Adrenal gland (tissue), 5 donors: ENCODE data around the gene P2RY8.
A peak's percentile ranks its signal among the peaks of the same experiment; 100 is the strongest.

Experiments
- POLR2A ChIP-seq, 2 donors: fragments of 450-650 bp; IDR thresholded peaks; one replicate each; pipeline ENCODE4 v1.6.1; 2017; ENCODE audit warnings: antibody characterized with exemption in 2 of 2, mild to moderate bottlenecking in 2 of 2, moderate library complexity in 1 of 2
- TF ChIP-seq, protein P1 (sequence below), 6 experiments: fragments of 450-650 bp in 4 of 6; fragments of 200-600 bp in 2 of 6; sonication (generic) in 1 of 6; IDR thresholded peaks; 1 replicate in 5 of 6; 2 replicates in 1 of 6; pipeline versions ENCODE4 v1.5.1 to v1.8.0; 2016 to 2021; ENCODE audit warnings: antibody characterized with exemption in 6 of 6, mild to moderate bottlenecking in 2 of 6, moderate library complexity in 1 of 6
- donor health status: DM: no; HTN: no; CAD: no.

DNA sequence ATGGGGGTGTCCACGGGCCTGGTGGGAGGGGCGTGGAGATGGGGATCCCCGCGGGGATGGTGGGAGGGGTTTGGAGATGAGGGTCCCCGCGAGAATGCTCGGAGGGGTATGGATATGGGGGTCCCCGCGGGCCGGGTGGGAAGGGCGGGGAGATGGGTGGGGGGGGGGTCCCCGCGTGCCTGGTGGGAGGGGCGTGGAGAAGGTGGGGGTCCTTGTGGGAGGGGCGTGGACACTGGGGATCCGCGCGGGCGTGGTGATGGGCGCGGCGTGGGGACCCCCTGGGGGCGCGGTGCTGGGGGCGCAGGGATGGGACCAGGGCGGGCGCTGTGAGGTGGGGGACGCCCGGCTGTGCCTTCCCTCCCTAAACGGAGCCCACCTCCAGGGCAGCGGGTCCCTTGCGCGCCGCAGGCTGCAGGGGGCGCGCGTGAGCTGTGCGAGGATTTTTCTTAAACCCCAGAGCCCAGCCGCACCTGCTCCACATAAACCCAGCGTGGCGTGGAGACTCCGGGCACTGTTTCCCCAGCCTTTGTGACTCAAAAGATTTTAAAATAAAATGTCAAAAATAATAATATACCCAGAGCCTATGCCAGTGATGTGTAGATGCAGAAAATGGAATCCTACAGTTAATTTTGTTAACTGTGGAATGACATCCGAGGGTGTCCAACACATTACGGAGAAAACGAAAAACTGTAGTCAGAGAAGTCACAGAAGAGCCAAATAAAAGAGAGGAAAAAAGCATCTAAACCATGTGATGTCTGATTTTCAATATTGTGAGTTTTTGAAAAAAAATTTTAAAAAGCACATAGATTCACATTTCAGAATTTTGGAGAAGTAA, 82.8 kb downstream of the P2RY8 start:
- TF ChIP-seq, protein P1, sequence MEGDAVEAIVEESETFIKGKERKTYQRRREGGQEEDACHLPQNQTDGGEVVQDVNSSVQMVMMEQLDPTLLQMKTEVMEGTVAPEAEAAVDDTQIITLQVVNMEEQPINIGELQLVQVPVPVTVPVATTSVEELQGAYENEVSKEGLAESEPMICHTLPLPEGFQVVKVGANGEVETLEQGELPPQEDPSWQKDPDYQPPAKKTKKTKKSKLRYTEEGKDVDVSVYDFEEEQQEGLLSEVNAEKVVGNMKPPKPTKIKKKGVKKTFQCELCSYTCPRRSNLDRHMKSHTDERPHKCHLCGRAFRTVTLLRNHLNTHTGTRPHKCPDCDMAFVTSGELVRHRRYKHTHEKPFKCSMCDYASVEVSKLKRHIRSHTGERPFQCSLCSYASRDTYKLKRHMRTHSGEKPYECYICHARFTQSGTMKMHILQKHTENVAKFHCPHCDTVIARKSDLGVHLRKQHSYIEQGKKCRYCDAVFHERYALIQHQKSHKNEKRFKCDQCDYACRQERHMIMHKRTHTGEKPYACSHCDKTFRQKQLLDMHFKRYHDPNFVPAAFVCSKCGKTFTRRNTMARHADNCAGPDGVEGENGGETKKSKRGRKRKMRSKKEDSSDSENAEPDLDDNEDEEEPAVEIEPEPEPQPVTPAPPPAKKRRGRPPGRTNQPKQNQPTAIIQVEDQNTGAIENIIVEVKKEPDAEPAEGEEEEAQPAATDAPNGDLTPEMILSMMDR (IDR thresholded peaks at IDR 0.05) = peak; percentile 93 to 97 (median 96)
- no peak for TF ChIP-seq POLR2A (IDR thresholded peaks at IDR 0.05)
